Stimulated activated CD4-positive, alpha-beta T cell treated with anti-CD3 and anti-CD28 coated beads, Interleukin-12 subunit alpha, Interleukin-12 subunit beta, amount 100 ng/mL, for 48 hours (primary cell): ENCODE results near the gene CASK.

Experiments used
- DNase-seq, 3 donors: peaks; one replicate each; pipeline ENCODE4 v3.0.0-alpha.2; 2020; ENCODE audit warnings: low read depth in 2 of 3, low spot score in 1 of 3

CASK gene

GRCh38 chrX:41475191-41475590, 448.2 kb downstream of the CASK start:
- DNase-seq = no peak

DNA sequence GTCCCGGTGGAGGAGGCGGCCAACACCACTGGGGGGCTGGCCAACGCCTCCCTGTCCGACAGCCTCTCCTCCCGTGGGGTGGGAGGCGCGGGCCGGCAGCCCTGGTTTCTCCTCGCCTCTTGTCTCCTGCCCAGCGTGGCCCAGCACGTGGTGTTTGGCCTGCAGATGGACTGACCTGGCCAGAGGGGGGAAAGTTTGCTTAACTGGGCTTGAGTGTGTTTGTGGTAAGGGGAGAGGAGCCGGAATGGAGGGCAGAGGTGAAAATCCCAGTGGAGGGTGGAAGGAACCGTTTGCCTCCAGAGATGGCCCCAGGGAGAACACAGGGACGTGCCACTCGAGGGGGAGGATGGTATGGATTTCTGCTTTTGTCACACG, 448.6 kb downstream of the CASK start:
- DNase-seq = no peak

GRCh38 chrX:41473936-41474725, 449.2 kb downstream of the CASK start:
- DNase-seq = no peak

GRCh38 chrX:41472231-41472815, 451.0 kb downstream of the CASK start:
- DNase-seq = no peak

DNA sequence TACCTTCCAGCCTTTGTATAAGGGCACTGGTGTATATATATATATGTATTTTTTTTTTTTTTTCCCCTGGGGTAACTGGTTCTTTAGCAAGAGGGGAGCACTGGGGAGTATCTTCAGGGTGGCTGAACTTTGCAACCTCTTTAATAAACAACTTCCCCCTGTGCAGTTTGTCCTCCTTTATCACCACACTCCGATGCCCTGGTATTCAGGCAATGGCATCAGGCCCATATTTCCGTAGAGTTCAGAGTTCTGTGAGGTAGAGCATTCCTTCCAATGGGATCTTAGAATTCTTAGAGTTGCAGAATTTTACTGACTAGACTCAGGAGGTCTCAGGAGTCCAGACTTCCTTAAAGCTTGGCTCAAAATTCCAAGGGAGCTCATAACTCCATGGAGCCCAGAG, 451.6 kb downstream of the CASK start:
- no peak for DNase-seq

DNA sequence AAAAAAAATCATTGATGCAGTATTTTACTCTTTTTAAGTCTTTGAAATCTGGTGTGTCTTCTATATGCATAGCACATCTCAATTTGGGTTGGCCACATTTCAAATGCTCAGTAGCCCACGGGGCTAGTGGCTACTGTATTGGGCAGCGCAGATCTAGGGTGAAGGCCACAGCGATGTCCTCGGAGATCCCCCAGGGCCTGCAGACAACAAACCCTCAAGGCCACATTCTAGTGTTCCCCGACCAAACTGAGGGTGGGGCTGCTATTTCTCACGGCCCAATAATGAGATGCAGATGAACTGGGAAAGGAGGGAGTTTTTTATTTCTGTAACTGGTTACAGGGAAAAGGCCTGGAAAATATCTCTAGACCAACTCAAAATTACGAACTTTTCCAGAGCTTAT, 452.6 kb downstream of the CASK start:
- DNase-seq = no peak

DNA sequence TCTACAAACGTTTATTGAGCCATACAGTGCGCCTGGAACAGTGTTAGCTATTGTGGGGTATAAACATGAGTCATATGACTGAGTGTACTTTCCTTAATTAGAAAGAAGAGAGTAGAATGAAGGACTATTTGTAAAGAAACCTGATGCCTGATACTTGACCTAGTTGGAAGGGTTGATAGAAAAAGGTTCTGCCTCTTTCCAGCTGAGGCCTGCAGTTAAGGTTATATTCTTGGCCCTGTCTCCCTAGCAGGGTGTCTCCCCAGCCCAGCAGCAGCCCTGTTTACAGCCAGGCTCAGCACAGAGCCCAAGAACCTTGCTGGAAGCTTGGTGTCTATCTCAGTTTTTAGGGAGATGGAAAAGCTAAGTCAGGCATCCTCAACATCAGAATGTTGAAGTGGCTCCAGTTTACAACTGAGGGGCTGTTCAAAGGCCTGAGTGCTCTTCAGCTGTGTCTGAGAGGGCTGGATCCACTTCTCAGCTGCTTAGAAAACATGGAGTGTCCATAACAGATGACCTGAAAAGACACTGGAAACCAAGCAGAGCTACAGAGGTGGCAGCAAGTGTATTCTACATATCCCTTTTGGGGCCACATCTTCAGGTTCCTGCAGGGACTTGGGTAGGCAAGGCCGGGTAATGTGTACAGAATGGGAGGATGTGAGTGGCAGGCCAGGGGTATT, 454.6 kb downstream of the CASK start:
- no peak for DNase-seq
